ENCODE data around the gene CCDC47.

Gene CCDC47

DNA sequence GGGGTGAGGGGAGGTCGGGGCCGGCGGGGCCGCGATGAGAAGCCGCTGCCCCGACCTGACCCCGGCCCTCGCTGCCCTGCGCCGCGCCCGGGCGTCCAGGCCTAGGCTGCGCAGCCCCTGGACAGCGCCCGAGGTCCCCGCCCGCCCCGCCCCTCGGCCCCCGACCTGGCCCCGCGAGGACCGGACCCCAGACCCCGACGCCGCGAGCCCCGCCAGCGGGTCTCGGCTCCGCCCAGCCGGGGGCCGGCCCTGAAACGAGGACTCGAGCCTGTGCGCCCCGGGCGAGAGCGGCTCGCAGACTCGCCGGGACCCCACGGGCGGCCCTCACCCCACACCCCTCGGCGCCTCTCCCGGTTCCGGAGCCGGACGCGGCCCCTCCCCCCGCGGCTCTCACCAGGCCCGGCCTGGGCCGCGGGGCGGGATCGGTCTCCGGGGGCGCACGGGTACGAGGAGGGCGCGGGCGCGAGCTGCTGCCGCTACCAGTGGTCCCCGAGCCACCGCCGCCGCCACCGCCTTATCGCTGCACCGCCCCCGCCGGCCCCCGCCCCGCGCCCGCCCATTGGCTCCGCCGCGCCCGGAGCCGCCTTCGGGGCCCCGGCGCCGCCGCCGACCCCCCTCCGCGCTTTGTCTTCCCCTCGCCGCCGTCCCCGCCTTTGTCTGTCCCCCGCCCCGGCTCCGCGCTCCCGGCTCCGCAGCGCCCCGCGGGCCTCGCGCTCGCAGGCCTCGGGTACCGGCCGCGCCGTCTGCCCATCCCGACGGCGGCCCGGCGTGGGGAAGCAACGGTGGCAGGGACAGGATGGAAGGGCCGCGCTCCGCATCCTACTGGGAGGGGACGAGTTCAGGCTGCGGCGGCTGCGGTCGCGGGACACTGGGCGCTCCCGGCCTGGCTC is 73.5 kb downstream of the CCDC47 start, which contains the start of gene LIMD2:
LIMD2 (minus strand) TSS at position 488 of the 890 bp plus-strand sequence. CDS start 827 bp downstream, outside the sequence.
- DNase-seq (ENCODE audit: low read depth in 4 of 4, low spot score in 1 of 4) = peak in 3 of 4 experiments; percentile 67 to 74 (median 67)

GRCh38 chr17:63698886-63699637 is 74.3 kb downstream of the CCDC47 start:
- peak in 2 of 4 experiments; percentile 63 to 74 for DNase-seq (ENCODE audit: low read depth in 4 of 4, low spot score in 1 of 4)

- DNase-seq (ENCODE audit: low read depth in 4 of 4, low spot score in 1 of 4) = no peak
Observed at GRCh38 chr17:63698381-63698885, 75.0 kb downstream of the CCDC47 start.

- peak in 2 of 4 experiments; percentile 57 to 62 for DNase-seq (ENCODE audit: low read depth in 4 of 4, low spot score in 1 of 4)
Observed at GRCh38 chr17:63697341-63698286, 75.8 kb downstream of the CCDC47 start.

DNA sequence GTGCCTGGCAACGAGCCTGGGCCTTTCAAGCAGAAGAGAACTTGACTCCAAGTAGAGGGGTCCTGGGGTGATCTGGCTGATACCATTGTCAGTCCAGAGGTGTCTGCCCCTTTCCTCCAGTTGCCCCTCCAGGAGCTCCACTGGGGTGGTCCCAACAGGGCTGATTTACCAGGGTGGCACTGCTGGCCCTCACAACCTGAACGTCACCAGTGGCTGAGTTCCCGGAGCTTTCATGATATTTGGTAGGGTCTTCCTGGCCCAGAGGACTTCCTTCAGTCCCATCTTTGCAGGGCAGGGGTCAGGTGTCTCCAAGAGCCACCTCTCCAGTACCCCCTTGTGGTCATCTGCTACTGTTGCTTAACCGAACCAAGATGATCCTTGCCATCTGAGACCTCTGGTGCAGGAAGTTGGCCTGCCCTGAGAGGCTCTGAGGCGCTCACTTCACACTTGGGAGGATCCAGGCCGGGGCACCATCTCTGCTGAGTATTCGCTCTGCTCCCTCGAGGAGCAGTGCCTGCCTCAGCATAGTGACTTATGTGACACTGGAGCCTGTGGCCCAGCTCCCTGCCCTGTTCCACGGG is 76.9 kb downstream of the CCDC47 start:
- DNase-seq (ENCODE audit: low read depth in 4 of 4, low spot score in 1 of 4) = no peak

DNA sequence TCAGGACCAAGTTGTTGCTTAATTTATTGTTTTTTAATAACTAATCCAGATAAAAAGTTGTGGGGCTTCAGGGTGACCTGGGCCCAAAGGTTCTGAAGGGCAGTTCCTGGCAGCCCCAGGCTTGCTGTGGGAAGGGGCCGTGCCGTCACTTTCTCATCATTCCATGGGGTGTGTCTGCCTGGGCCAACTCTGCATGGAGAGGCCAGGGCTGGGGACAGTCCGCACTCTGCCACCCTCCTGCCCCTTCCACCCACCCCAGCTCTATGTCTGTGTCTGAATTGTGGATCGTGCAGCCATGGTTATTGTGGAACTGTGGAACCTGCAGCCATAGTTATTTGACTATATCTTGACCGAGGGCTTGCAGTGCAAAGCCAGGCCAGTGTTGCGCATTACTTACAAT is 77.5 kb downstream of the CCDC47 start:
- no peak for DNase-seq (ENCODE audit: low read depth in 4 of 4, low spot score in 1 of 4)
